CD4-positive, alpha-beta T cell treated with Interleukin-15 for 1 hour (primary cell): ENCODE results near the gene PLPPR1.

ENCODE experiments used
- DNase-seq: peaks from one replicate; pipeline ENCODE4 v3.0.0-alpha.2; 2020

The PLPPR1 gene

DNA sequence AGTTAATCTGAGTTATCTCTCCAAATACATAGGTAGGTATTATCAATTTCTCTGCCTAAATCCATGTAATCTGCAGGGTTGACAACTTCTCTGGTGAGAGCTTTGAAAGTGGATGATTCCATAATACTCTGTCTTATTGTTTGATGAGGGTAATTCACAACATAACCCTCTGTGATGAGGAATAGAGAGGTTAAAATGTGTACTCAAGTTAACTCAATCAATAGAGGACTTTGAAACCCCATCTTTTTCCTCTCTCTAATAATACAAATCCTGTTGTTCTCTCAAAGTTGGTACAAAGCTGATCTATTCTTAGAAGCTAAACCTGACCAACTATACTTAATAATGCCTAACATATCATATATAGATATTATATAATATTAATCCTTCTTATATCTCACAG is 100.1 kb downstream of the PLPPR1 start:
- DNase-seq = no peak

DNA sequence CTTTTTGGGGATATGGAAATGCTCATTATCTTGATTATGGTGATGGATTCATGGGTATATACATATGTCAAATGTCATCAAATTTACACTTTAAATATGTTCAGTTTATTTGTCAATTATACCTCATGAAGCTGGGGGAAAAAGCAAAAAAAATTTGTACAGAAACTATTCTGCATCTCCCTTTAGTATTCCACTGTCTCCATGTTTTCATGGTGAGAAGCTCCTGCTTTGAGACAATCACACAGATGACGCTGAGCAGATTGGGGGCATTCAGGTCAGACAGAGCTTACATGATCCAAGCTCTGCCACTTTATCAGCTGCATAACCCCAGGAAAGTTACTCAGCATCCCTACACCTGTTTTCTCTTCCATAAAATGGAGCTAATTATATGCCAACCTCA is 101.5 kb downstream of the PLPPR1 start:
- no peak for DNase-seq

DNA sequence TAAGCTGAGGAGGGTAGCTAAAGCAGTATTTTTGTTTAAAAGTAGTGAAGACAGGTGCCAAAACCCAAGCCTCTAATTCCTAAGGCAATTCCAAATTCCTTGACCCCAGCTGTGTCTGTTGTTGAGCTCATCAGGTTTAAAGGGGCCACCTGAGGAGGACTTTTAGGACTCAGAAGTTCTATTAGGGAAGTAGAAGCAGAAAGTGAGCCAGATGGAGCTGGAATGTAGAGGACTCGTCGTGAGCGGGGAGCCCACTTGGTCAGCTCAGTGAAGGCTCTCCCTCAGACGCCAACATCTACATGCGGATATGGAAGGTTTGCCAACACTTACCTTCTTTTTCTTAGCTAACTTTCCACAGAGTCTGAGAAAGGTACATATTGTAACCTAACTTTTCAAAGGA is 102.8 kb downstream of the PLPPR1 start:
- DNase-seq = no peak

DNA sequence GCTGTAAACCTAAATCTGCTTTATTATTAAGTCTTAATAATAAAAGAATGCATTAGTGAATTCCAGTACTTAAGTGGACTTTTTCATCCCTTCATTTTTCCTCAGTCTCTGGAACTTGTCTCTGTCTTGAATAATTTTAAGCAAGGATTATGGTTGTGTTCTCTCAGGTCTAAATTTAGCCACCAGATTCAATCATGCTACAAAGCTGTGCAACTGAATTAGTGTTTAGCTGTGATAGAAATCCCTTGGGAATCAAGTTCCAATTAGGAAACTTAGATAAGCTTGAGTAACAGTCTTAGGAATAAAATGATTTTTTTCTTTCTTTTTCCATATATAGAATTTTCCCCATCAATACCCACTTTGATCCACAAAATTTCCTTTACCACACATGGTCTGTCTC is 104.3 kb downstream of the PLPPR1 start:
- no peak for DNase-seq

DNA sequence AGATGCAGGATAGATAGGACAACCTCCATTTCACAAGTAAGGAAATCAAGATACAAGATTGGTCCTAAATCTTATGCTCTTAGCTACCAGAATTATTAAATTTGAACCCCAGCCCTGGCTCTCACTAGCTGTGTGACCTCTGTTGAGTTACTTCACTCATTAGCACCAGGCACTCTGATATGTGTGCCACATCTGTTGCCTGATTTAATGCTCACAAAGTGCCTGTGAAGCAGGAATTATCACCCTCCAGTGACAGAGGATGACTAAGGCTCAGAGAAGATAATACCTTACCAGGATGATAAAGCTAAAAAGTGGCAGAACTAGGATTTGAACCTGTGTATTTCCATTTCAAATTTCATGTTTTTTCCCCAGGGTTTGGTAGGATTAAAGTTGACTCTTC is 110.0 kb downstream of the PLPPR1 start:
- DNase-seq = no peak

DNA sequence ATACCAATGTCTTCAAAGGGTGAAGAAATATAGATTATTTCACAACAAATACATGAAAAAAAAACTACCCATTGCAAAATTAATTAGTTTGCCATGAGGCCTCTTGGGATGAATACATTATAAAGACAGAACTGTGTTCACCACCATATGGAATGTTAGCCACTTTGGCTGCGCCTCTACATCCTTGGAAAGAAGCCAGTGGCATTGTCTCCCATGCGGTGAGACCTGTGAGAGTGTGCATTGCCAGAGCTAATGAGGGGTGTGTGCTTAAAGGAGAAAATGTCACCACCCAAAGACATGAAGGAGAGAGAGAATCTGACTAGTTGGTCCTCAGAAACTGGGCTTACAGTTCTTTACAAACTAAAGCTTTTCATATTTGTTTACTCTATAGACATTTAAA is 110.6 kb downstream of the PLPPR1 start:
- DNase-seq = no peak

DNA sequence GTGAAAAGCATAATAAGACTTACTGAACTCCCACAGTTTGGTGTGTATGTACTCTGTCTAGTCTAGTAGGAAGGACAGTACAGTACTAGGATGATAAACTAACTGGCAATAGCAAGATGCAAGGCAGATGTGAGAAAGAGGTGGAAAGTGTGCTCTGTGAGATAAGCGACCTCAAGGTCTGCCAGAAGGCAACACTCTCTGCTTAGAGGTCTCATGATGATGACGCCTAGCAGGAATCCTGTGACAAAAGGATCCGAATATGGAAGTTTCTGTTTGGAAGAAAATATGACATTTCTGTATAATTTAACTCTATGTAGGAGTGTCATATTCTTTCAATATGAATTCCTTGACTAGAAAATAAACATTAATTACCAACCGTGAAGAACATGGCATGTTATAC is 112.2 kb downstream of the PLPPR1 start:
- no peak for DNase-seq

DNA sequence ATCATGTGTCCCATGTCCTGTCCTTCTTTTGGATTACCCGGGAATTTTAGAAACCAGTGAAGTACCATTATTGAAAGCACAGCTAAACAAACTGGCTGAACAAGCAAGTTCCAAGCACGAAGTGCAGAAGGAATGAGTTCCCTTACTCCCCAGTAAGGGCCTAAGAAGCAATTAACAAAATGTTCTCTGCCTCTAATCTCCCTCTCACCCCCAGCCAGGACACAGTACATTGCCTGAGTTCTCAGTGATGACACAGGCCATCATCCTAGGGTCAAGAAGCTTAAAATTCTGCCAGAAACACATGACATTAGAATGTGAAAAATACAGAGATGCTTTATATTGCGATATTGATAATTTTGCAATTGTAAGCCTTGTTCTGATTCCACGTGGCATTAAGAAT is 118.0 kb downstream of the PLPPR1 start:
- no peak for DNase-seq

DNA sequence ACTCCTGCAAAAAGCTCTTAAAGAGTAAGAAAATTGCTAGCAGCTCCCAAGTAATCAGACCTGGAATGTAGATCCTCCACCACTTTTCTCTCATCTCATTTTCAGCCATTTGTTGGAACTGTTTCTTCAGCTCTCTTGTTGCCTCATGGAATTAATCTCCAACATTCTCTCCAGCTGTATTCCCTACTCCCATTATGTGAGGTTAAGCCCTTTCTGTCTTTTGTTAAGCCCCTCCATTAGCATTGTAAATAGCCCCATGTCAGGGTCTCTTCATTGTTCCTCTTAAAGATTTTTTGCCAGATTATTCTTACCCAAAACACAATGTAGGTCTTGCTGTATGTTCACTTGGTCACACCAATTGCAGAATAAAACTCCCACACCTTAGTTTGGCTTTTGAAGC is 119.8 kb downstream of the PLPPR1 start:
- no peak for DNase-seq

DNA sequence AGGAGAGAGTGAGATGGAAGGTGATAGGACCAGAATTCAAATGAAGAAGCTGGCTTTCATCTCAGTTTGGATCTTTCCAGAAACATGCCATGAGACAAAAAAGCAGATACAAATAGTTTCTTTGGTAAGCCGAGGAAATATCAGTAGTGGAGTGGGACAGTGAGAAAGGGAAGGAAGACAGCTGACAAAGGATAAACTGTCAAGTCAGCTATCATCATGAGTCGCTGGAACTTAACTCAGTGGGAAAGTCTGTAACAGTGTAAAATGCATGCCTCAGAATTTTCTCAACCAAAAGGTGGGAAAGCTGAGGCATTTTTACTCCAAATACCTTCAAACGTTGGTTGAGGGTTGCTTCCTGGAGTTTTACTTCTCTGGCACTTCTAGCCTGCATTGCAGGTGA is 129.8 kb downstream of the PLPPR1 start:
- DNase-seq = no peak

DNA sequence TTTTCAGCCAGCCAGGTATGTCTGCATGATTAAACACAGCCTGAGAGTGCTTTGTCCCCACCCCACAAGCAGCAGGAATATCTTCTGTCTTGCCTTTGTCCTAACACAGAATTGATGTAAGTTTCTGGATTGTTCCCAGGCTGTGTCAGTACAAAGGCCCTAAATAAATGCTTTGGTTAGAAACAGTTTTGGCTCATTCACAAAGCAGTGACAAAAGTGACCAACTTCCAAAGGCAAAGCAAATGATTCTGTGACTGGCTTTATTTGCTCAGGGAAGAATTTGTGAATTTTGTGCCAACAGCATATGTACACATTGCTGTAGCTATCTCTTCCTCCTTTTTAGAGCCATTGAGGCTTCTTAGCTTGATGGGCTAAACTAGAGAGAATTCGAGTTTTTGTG is 133.7 kb downstream of the PLPPR1 start:
- DNase-seq = no peak

DNA sequence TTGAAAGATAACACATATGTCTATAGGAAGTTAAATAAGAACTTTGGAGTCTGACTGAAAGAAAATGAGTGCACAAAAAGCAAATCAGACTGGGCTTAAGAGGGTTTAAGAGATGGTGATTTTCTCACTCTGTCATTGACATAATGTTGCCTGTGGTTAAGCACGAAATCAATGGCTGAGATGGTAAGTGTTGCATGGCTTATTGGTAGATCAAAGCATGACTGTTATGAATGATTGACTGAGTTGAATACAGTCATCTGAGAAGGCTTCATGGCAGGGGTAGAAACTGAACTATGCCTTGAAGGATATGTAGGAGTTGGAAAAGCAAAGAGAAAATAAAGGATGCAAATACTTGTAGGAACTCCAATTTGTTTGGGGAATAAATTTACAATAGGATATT is 136.6 kb downstream of the PLPPR1 start:
- no peak for DNase-seq

DNA sequence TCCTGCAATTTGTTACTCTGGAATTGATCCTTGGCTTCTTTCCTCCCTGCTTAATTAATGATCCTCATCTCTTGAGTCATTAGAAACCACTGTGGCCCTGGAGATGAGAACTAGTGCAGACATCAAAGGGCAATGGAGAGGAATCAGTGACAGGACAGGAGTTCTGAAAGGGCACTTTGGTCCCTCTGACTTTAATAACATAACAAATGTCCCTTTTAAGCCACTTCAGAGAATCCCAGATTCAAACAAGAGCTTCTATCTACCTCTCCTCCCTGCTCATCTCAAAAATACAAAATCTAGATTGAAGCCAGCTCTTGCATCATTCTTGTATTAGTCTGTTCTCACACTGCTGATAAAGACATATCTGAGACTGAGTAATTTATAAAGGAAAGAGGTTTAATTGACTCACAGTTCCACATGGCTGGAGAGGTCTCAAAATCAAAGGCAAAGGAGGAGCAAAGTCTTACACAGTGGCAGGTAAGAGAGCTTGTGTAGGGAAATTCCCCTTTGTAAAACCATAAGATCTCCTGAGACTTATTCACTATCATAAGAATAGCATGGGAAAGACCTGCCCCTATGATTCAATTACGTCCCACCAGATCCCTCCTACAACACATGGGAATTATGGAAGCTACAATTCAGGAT is 139.1 kb downstream of the PLPPR1 start:
- no peak for DNase-seq

DNA sequence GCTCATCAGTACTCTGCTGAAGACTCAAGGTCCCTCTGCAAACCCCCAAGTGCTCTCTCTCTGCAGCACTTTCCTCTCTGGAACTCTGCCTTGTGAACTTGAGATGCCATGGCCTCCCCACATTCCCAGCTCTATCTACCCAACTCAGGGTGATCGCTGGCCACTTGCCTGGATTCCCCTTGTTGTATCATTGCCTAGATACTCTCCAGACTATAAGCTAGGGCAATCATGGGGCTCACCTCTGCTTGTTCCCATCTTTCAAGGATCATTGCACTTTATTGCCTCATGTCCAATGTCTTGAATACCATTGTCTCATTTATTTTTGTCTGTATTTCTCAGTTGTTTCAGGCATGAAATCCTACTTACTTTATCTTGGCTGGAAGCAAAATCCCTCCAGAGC is 144.1 kb downstream of the PLPPR1 start:
- DNase-seq = no peak

DNA sequence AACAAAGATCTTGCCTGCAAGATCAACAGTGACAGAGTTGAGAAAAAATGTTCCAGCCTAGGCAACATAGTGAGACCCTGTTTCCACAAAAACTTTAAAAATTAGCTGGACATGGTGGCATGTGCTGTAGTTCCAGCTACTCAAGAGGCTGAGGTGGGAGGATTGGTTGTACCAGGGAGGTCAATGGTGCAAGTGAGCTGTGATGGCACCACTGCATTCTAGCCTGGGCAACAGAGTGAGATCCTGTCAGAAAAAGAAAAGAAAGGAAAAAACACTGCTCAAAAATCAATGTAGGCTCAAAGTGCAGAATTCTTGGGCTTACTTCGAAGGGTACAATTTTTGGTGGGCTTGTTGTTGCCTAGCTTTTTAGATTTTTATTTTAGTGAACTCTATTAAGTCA is 145.4 kb downstream of the PLPPR1 start:
- no peak for DNase-seq

DNA sequence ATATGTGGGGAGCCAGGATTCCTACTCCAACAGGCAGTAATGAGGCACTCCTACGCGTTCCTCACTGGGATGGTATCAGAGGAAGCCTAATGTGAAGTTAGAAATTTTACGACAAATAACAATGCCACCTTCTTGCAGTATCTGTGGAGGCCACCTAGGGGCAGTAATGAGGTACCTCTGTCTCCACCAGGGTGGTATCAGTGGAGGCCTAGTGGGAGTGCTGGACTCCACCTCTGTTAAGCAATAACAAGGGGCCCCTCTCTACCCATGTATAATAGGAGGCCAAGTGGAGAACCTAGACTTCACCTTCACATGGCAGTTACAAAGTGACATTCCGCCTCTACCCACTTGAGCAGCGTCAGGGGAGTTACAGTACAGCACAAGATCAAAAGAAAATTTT is 147.9 kb downstream of the PLPPR1 start:
- DNase-seq = no peak

DNA sequence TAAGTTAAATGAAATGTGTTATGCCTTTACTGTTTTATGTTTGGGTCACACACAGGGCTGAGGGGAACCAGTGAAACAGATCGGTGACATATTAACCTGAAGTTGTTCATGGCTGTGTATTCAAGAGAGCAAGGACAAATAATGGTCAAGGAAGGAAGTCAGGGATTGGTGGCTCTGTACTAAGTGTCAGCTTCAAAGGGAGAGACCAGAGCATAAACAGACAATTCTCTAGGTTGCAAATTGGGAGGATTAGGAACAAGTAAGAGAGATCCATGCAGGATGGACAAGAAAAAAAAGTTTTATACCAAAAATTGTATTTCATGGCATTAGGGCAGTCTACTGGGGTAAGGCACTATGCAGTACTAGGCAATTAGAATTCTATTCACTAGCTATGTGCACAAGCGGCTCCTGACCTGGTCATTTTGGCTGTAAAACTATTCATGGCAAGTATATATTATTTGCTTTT is 156.3 kb downstream of the PLPPR1 start:
- DNase-seq = no peak

DNA sequence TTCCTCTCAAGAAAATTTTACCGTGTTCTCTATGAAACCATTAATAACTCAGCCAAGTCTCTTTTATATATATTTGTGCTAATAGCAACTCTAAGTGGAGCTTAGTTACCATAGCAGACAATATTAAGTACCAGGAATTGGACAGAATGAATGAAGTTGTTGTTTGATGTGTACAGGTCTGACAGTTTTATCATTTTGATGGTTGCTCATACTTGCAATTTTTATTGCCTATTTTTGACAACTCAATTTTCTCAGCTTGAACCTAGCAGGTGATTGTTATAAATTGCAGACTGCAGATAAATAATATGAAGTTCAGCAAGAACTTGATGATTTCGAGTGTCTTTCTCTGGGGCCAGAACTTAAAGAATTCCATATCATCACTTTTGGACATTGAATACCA is 163.2 kb downstream of the PLPPR1 start:
- no peak for DNase-seq

DNA sequence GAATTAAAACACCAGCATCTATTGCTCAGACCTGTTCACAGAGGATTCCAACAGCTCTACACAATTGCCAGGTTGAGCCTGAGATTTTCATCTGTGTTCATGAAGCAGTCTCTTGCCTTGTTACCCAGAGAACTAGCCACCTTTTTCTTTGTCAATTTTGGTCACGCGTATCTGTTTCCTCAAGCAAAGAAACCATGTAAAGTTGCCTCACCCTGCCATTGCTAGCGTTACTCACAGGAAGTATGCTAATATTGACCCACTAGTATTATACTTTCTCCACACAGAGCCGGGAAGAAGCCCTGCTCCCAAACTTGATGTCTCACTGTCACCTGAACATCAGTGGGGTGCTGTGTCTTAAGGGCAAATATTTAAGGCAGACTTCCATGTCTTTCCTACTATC is 168.5 kb downstream of the PLPPR1 start:
- DNase-seq = no peak

DNA sequence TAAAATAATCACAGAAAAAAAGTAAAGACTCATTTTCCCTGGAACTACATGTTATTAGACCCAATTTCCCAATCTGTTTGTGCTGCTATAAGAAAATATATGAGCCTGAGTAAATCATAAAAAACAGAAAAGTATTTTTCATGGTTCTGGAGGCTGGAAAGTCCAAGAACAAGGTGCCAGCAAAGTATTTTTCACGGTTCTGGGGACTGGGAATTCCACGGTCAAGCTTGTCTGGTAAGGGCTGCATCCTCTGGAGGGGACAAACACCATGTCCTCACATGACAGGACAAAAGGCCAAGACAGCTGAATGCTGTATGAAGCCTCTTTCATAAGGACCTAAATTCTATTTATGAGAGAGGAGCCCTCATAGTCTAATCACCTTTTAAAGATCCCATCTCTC is 172.3 kb downstream of the PLPPR1 start:
- DNase-seq = no peak

DNA sequence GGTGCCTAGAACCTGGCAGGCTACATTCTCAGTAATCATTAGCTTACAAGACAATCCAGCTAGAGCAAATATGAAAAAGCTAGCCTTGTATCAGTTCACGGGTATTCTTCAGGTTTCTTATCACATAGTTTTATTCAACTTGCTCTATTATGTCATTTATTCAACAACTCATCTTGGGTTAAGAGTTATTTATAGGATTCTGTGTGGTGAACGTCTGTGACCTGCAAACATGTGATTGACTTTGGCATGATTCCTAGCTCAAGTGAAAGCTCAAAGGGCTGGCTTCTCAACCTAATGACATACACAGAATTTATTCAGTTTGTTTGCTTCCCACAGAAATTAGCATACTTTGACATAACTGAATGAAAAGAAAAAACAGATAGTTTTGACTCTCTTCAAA is 173.1 kb downstream of the PLPPR1 start:
- DNase-seq = no peak

DNA sequence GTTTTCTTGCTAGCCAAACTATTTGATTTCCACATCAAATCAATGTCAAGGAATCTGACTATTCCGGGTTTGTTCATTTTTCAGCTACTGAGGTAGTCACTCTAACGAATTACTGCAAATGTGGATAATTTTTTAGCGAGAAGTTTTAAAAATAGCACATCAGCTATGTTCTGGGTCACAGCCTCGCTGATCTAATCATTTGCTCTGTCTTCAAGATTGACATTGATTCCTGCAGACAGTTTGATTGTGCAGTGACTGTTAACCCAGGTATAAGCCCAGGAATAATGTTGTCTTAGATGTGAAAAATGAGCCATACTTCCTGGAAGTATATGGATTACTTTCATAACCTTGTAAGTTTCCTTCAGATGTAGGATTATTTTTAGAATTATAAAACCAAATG is 181.1 kb downstream of the PLPPR1 start:
- DNase-seq = no peak

DNA sequence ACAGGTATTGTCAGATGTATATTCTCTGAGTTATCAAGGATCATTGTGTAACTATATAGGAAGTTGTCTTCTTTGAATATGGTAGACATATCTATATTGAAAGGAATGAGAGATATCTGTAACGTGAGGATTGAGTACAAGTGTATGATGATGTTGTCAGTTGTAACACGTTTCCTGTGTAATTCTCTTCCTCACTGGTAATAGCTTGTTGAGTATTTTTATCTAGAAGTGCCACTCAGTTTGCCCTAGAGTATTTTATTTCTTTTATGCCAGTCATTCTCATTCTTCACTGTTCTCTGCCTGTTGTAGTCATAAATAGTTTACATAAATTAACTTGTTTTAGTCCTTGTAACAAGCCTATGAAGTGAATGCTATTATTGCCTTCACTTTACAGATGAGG is 184.1 kb downstream of the PLPPR1 start:
- no peak for DNase-seq

DNA sequence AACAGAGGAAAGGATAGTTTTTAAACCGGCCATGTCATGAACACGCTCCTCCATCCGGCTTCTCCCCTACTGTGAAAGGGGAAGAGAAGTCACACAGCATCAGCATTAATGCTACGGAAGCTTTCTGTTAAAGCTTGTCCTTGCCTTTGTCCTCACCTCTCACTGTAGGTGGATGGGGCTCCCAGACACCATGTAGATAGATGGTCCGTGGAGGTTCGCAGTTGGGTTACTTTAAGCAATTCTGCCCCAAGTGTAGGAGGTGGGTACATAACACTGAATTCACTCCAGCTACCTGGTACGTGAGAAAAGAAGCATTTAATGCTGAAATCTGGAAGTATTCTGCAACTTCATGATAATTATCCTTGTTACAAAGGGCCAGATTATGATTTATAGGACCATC is 190.5 kb downstream of the PLPPR1 start:
- no peak for DNase-seq

DNA sequence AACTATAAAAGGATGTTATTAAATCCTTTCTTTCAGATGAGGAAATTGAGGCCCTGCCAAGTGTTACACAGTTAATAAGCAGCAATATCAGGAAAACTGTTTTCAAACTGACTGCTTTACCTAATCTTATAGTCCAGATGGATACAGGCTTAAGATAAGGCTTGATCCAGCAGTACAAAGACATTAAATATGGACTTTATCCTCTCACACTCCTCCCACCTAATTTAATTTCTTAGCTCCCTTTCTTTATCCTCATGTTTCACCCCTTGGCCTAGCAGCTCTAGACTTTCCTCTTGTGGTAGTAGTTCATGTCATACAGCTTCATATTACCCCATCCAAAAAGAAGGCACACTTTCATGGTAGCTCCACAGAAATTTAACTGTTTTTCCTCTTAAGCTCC is 191.8 kb downstream of the PLPPR1 start:
- no peak for DNase-seq

DNA sequence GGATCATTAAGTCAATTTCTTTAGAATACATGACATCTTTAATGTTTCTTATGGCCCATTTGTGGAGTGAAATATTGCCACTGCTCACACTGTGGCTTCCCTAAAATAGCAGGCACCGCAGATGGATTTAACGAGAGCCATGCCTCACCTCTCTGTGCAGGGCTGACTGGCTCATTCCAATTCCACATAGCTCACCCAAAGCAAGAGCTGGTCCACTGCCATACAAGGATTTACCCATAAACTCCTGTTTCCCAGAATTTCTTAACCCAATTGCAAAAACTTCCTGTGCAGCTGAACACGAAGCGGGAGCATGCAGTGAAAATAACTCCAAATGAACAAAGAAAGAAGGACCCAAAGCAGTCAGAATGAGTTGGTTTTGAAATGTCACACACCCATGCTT is 196.7 kb downstream of the PLPPR1 start:
- no peak for DNase-seq
